ENCODE results near the gene RPL29. TPM values are rescaled to one million over a fixed set of nuclear protein-coding genes. Genes with fewer than 3 reads are reported as not detected.

Gene RPL29
- total RNA-seq, 1 donor from 2014 or later, result 2,366 TPM

DNA sequence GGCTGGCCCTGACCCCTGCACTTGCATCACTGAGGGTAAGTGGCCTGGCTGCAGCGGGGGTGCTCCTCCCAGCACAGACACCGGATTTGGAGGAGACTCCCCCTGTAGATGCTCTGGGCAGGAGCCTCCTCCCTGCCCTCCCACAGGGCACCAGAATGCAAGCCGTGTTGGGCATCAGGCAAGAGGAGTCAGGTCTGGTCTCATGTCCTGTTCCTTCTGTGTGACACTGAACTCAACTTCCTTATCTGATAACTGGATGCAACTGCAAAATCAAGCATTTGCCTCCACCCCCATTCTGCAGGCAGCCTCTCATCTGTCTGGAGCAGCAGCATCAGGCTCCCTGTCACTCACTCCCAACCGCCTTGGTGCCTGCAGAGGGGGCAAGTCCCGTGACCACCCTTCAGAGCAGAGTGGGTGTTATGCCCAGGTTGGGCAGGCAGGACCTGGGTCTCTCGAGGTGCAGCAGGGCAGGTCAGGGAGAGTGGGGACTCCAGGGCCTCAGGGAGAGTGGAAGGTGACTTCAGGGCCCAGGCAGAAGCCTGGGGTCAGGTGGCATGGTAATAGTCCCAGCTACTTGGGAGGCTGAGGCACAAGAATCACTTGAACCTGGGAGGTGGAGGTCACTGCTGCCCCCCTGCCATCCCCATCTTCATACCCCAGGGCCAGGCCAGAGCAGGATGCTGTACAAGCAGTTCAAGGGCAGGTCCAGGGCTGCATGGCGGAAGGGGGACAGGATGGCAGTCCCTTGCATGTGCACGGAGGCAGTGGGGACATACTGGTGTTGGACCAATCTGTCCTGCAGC lies 10.5 kb upstream of the RPL29 start:
- Histone ChIP-seq H3K27me3 (ENCODE audit: control insufficient read depth, insufficient read depth, low read length) (no peaks in the 10 kb centered on the region), H3K4me3 (ENCODE audit: low read depth, low read length) (no peak overlapping the region), H3K36me3 (ENCODE audit: control insufficient read depth, insufficient read depth, low read length) (no peaks in the 10 kb centered on the region)
- TF ChIP-seq, protein P1, sequence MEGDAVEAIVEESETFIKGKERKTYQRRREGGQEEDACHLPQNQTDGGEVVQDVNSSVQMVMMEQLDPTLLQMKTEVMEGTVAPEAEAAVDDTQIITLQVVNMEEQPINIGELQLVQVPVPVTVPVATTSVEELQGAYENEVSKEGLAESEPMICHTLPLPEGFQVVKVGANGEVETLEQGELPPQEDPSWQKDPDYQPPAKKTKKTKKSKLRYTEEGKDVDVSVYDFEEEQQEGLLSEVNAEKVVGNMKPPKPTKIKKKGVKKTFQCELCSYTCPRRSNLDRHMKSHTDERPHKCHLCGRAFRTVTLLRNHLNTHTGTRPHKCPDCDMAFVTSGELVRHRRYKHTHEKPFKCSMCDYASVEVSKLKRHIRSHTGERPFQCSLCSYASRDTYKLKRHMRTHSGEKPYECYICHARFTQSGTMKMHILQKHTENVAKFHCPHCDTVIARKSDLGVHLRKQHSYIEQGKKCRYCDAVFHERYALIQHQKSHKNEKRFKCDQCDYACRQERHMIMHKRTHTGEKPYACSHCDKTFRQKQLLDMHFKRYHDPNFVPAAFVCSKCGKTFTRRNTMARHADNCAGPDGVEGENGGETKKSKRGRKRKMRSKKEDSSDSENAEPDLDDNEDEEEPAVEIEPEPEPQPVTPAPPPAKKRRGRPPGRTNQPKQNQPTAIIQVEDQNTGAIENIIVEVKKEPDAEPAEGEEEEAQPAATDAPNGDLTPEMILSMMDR (IDR thresholded peaks at IDR 0.05; ENCODE audit: insufficient read depth, low read length, poor library complexity, severe bottlenecking), result no peak
- no peak for DNase-seq (ENCODE audit: low read depth)

DNA sequence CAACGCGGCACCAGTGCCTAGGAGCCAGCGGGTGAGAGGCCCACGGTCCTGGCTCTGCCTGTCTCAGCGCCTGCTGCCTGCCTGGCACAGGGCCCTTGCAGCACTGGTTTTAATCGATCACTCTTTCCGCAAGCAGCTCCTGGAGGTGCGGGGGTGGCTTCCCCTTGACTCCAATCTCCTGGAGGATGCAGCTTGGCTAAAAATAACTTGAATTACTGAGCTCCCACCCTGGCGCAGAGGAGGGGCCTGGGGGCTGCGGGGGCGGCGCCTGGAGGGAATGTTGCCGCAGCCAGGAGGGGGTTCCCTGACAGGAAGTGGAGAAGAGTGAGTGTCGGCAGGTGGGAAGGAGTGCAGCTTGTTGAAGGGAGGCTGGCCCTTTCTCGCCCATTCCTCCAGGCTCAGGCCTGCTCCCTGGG lies 9.9 kb upstream of the RPL29 start:
- no peak overlapping the region for H3K4me3 ChIP-seq (ENCODE audit: low read depth, low read length)
- TF ChIP-seq, protein P1 (IDR thresholded peaks at IDR 0.05; ENCODE audit: insufficient read depth, low read length, poor library complexity, severe bottlenecking), result no peak
- H3K27me3 ChIP-seq (ENCODE audit: control insufficient read depth, insufficient read depth, low read length), result no peaks in the 10 kb centered on the region
- no peaks in the 10 kb centered on the region for H3K36me3 ChIP-seq (ENCODE audit: control insufficient read depth, insufficient read depth, low read length)
- peak; percentile 34 for DNase-seq (ENCODE audit: low read depth)

DNA sequence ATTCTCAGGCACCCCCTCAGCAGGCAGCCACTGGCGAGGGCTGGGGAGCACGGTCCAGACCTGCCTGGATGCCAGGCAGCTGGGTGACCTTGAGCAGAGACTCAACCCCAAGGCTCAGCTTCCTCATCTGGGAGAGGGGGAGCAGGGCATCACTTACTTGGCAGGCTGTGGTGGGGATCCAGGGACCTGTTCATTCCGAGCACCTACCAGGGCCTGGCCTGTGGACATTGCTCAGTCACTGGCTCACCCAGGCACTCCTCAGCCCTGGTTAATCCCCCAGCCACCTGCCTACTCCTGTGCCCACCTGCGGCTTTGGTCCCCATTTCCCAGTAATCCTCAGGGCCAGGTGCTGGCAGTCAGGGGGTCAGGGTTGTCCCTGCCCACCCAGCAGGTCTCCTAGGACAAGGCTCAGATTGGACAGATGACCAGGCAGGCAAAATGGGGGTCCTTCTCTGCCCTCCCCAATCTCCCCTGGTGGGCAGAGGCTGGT lies 9.3 kb upstream of the RPL29 start:
- no peak overlapping the region for H3K4me3 ChIP-seq (ENCODE audit: low read depth, low read length)
- no peaks in the 10 kb centered on the region for H3K36me3 ChIP-seq (ENCODE audit: control insufficient read depth, insufficient read depth, low read length)
- no peaks in the 10 kb centered on the region for H3K27me3 ChIP-seq (ENCODE audit: control insufficient read depth, insufficient read depth, low read length)
- TF ChIP-seq, protein P1 (IDR thresholded peaks at IDR 0.05; ENCODE audit: insufficient read depth, low read length, poor library complexity, severe bottlenecking), result no peak
- DNase-seq (ENCODE audit: low read depth), result no peak

DNA sequence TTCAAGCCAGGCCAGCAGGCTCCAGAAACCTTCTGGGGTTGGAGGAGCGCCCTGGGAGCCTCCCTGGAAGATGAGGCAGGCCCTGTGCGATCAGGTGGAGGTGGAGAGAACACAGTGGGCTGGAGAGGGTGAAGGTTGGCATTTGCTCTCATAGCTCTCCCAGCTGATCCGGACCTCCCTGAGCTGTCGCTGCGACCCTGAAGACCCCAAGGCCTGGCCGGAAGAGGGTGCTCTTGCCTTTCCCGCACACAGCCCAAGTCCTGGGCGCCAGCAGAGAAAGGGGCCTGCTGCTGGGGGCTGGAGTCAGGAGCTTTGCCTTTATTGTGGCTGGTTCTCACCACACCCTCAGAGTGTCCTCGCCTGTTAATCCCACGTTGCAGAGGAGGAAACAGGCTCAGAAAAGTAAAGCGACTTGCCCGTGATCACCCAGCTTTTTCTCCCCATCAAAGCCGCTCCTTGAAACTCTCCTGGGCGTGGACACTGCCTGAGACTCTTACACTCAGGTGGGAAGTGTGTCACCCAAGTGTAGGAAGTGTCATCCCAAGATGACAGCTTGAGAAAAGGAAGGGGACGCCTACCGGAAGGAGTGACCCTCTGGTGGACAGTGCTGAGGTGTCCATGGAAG lies 8.6 kb upstream of the RPL29 start:
- Histone ChIP-seq H3K27me3 (ENCODE audit: control insufficient read depth, insufficient read depth, low read length) (no peaks in the 10 kb centered on the region), H3K4me3 (ENCODE audit: low read depth, low read length) (no peak overlapping the region), H3K36me3 (ENCODE audit: control insufficient read depth, insufficient read depth, low read length) (no peaks in the 10 kb centered on the region)
- TF ChIP-seq, protein P1 (IDR thresholded peaks at IDR 0.05; ENCODE audit: insufficient read depth, low read length, poor library complexity, severe bottlenecking), result peak; percentile 69
- no peak for DNase-seq (ENCODE audit: low read depth)

DNA sequence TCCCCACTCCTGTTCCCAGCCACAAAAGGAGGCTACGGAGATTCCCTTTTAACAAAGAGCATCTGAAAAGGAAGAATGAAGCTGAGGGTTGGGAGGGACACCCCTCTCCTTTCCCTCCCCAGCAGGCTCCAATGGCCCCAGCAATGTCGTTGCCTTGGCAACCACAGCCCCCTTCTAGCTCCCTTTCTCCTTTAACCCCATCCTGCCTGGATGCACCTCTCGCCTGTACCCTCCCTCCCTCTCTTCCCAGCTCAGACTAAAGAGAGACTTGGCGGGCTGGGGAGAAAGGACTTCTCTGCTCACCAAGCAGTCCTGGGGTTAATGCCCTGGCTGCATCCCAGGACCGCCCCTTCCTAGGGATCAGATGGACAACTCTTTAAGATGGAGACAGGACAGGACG lies 7.1 kb upstream of the RPL29 start:
- Histone ChIP-seq H3K27me3 (ENCODE audit: control insufficient read depth, insufficient read depth, low read length) (no peaks in the 10 kb centered on the region), H3K4me3 (ENCODE audit: low read depth, low read length) (no peak overlapping the region), H3K36me3 (ENCODE audit: control insufficient read depth, insufficient read depth, low read length) (no peaks in the 10 kb centered on the region)
- TF ChIP-seq, protein P1 (IDR thresholded peaks at IDR 0.05; ENCODE audit: insufficient read depth, low read length, poor library complexity, severe bottlenecking), result no peak
- DNase-seq (ENCODE audit: low read depth), result no peak
